GM19099 (cell line): ENCODE measurements around the gene ANKRD1.
A peak's percentile ranks its signal among the peaks of the same experiment; 100 is the strongest.

Experiments
- POLR2A ChIP-seq: IDR thresholded peaks from 3 replicates; pipeline ENCODE4 v1.6.1; 2011; ENCODE audit warnings: low read depth; ENCODE audit not compliant: insufficient read length; ENCODE audit errors: extremely low read depth

Gene ANKRD1

GRCh38 chr10:90906596-90906995 is 14.3 kb downstream of the ANKRD1 start:
- TF ChIP-seq POLR2A: no peak

- no peak for TF ChIP-seq POLR2A
These were observed 15.0 kb downstream of the ANKRD1 start for GRCh38 chr10:90905925-90906324.

DNA sequence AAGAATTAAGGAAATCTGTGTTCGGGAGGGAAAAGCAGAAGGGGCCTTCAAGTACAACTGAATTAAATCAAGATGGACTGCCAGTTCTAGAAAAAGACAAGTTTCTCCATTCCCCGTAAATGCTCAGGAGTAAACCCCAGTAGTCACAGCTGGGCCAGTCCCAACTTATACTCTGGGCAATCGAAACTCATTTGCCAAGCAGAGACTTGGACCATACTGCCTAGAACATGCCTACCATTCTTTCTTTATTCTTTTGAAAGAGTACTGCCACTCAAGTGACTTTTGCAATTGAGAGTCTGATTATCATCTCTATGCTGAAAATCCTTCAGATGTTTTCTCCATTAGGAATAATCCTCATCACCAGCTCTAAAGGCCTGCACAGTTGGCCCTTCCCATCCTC is 27.7 kb downstream of the ANKRD1 start:
- TF ChIP-seq POLR2A: no peak

DNA sequence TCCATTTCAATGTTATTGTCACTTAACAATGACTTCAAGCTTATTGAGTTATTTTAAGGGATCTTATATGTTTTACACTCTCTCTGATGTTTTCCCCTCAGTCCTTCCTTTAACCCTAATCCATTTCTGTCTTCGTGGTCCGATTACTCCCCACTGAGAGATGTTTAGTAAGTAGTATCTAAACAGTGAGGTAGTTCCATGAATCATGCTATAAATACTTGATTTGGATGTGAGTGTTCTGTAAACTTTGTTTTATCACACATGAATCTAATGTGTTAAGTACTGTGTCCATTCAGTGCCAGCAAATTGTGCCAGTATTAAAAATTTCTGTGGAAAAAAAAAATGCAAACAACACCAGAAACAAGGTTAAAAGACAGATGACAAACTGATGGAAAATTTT is 30.5 kb downstream of the ANKRD1 start:
- no peak for TF ChIP-seq POLR2A

DNA sequence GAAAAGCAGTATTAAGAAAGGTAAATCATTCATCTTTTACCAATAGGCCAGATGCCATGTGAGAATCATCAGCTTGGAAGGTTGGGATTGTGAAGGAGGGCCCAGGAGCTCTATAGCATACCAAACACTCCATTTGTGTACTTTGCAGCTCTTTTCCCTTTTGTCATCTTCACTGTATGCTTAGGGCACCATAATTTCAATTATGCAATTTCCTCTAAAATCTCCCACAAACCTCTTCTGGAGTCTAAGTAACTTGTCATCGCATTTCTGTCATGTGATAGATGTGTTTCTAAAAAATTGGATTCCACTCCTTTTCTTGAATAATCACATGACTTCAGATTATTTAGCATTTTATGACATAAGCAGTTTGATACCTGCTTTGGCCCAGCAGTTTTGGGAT is 31.3 kb downstream of the ANKRD1 start:
- TF ChIP-seq POLR2A: no peak

- no peak for TF ChIP-seq POLR2A
These were observed 32.5 kb downstream of the ANKRD1 start for GRCh38 chr10:90888387-90888786.

- no peak for TF ChIP-seq POLR2A
These were observed 33.3 kb downstream of the ANKRD1 start for GRCh38 chr10:90887555-90887954.

DNA sequence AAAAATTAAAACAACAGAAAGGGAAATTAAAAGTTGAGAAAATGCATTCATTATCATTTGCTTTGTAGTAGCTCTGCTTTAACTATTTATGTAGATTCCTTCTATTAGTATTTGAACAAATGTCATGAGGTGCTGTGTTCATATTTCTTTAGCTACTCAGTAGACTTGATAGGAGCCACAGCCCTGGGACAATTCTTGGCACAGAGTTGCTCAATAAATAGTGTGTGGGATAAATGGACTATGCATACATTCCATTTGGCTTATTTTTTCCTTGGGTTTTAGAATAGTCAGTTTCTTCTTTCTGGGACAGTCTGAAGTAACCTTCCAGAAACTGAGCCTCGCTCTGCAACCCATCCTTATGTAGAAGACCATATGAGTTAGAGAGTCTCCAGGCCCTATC is 35.7 kb downstream of the ANKRD1 start:
- no peak for TF ChIP-seq POLR2A

DNA sequence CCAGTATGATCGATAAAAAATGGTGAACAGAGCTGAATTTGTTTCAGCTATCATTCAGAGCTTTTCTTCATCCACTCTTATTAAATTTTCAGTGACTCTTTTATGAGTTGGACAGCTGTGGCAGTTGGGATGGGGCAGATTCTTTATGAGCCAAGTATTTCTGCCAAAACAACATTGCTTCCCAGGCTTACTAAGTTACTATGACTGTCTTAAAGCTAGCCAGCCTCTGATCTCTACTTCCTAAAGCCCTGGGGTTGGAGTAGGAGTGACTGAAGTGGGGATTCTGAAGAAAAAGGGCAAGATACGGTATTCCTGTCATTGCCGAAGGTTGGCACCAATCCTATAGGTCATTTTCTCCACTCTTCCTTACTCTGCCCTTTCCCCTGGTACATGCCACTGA is 36.5 kb downstream of the ANKRD1 start:
- no peak for TF ChIP-seq POLR2A

DNA sequence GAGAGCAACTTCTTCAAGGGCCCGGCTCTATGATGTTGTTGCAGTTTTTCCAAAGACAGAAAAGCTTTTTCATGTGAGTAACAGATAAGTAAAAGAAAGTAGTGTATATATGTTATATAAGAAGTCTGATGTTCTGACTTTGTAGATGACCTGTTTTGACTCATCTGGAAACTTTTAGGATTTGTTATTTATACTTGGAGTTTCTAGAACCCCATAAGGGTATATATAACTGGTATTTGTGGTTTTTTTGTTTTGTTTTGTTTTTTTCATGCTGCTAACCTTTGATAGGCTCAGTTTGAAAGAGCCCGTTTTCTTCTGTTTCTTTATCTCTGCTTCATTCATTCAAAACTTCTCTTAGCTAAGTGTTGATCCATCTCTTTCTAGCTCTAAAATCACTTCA is 41.8 kb downstream of the ANKRD1 start:
- no peak for TF ChIP-seq POLR2A

- no peak for TF ChIP-seq POLR2A
These were observed 48.3 kb downstream of the ANKRD1 start for GRCh38 chr10:90872648-90873020.

- peak; percentile 81 for TF ChIP-seq POLR2A
These were observed 48.9 kb downstream of the ANKRD1 start, which contains the start of gene RPP30 for GRCh38 chr10:90871766-90872647. Gene RPP30, plus strand, starts transcription at chr10:90871974. Its CDS starts 13 bp downstream, at chr10:90871987.

DNA sequence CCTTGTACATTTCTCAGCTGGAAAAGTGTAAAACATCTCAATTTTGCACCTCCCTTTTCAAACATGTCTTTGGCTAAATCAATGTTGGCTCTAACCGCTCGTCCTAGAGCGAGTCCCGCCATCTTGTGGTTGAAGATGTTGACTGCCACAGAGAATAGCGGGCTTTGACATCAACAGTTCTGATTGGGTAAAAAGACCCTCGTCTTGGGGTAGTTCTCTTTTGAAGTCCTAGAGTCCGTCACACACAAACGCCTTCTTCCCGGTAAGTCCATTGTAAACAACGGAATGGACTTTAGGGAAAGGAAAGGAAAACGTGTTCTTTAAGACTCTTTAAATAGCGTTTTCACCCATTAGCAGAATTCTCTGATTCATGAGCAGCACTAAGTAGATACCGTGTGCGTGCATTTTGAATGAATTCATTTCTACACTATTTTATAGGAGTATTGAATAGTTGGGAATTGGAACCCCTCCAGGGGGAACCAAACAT is 49.6 kb downstream of the ANKRD1 start:
- TF ChIP-seq POLR2A: no peak

- no peak for TF ChIP-seq POLR2A
These were observed 54.8 kb downstream of the ANKRD1 start for GRCh38 chr10:90866050-90866598.

DNA sequence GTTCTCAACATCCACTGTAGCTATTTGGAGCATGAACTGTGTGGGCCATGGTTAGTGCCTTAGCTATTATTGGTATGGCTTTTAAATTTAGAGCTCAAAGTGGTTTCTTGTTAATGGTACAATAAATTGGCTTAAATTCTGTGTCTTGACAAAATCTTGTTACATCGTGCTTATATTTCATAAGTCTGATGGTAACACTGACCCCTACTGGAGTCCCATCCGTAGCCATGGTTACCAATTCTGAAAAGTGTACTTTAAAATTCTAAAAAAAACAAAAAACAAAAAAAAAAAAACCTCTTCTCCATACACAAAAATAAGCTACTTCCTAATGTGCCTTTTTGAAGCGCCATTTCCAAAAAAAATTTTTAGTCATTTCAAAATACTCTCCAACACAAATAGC is 55.5 kb downstream of the ANKRD1 start:
- no peak for TF ChIP-seq POLR2A

DNA sequence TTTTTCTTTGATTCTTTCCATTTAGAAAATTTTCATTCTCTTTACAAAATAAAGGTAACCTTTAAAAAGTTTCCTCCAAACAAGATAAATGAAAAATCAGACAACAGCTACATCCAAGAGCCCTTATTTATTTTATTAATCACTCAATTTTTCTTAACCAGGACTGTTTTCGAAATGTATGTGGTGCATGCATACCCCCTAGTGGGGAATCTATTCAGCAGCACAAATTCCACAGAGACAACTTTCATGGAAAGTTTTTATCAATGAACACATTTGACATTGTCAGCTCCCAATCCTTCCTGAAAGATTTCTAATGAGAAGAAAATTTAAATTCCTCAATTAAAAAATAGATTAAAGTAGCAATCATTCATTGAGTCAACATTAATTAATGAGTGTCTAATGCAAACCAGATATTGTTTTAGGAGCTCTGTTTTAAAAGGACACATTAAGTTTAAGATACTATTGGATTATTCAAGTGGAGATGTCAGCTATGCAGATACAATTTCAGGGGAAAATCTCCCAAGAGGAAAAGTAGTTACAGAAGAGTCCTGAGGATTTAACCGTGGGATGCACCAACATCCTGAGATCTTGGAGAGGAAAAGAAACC is 57.9 kb downstream of the ANKRD1 start:
- no peak for TF ChIP-seq POLR2A
